PC-3 (cell line): Measurements from ENCODE around the gene MIPEP. TPM values are rescaled to one million over a fixed set of nuclear protein-coding genes. Genes with fewer than 3 reads are reported as not detected.
A peak's percentile ranks its signal among the peaks of the same experiment; 100 is the strongest.

Source experiments
- ATAC-seq: fragments of 200-7000 bp; cut with Tn5 transposase; 2 replicates; pipeline ENCODE4 v1.9.1; 2020; ENCODE audit warnings: mild to moderate bottlenecking, moderate library complexity
- BruUV-seq: library from RNA; stranded (reverse); fragments of 400-500 nt; replicated peaks from 2 replicates; lab custom pipeline; 2021; lab: Mats Ljungman, UMichigan
- CTCF ChIA-PET: fragments of 300-600 bp; sonication (Branson Sonifier 250); formaldehyde crosslinking; loops from one replicate; lab custom pipeline; 2022; ENCODE audit warnings: antibody characterized with exemption; lab: Charles Lee
- POLR2A ChIA-PET: fragments of 300-600 bp; sonication (Branson Sonifier 250); formaldehyde crosslinking; loops from one replicate; lab custom pipeline; 2022; ENCODE audit warnings: antibody characterized with exemption; ENCODE audit not compliant: unreplicated experiment; lab: Charles Lee
- DNase-seq: peaks from one replicate; pipeline ENCODE4 v3.0.0-alpha.2; 2015
- H2AFZ ChIP-seq: fragments of 300-600 bp; sonication (generic); 2 replicates; pipeline ENCODE4 v1.6.0; 2016; ENCODE audit warnings: antibody characterized with exemption, low read length
- H3F3A ChIP-seq: fragments of 300-600 bp; sonication (generic); one replicate; pipeline ENCODE4 v1.6.0; 2017; ENCODE audit warnings: antibody characterized with exemption, low read length, control low read depth, mild to moderate bottlenecking; ENCODE audit not compliant: unreplicated experiment
- H3K27ac ChIP-seq: fragments of 300-600 bp; sonication (generic); 2 replicates; pipeline ENCODE4 v1.5.1; 2016; ENCODE audit warnings: mild to moderate bottlenecking, low read length
- H3K27me3 ChIP-seq: fragments of 300-600 bp; sonication (generic); 2 replicates; pipeline ENCODE4 v1.6.1; 2016; ENCODE audit warnings: low read length, mixed read lengths
- H3K36me3 ChIP-seq: fragments of 300-600 bp; sonication (generic); 2 replicates; pipeline ENCODE4 v1.6.1; 2016; ENCODE audit warnings: low read depth, mixed run types, low read length, mixed read lengths
- H3K4me1 ChIP-seq: fragments of 300-600 bp; sonication (generic); 2 replicates; pipeline ENCODE4 v1.5.1; 2016; ENCODE audit warnings: low read length; ENCODE audit not compliant: insufficient read depth
- H3K4me2 ChIP-seq: fragments of 300-600 bp; sonication (generic); 2 replicates; pipeline ENCODE4 v1.6.0; 2016; ENCODE audit warnings: low read length
- H3K4me3 ChIP-seq: fragments of 300-600 bp; sonication (generic); 2 replicates; pipeline ENCODE4 v1.5.1; 2016; ENCODE audit warnings: mild to moderate bottlenecking, low read length, mixed read lengths
- H3K79me2 ChIP-seq: fragments of 300-600 bp; sonication (generic); 2 replicates; pipeline ENCODE4 v1.6.1; 2017; ENCODE audit warnings: low read length, mixed read lengths
- H3K9ac ChIP-seq: fragments of 300-600 bp; sonication (generic); 2 replicates; pipeline ENCODE4 v1.6.0; 2016; ENCODE audit warnings: mild to moderate bottlenecking, low read length
- H3K9me2 ChIP-seq: fragments of 300-600 bp; sonication (generic); replicated peaks from 2 replicates; pipeline ENCODE4 v1.6.1; 2016; ENCODE audit warnings: mixed run types, low read length, mixed read lengths
- H3K9me3 ChIP-seq: fragments of 300-600 bp; sonication (generic); 2 replicates; pipeline ENCODE4 v1.6.1; 2016; ENCODE audit warnings: low read length, mixed read lengths
- H4K20me1 ChIP-seq: fragments of 300-600 bp; sonication (generic); 2 replicates; pipeline ENCODE4 v1.6.1; 2016; ENCODE audit warnings: low read length, mixed read lengths
- CTCF ChIP-seq: fragments of 300-600 bp; sonication (generic); conservative IDR thresholded peaks from 2 replicates; pipeline ENCODE4 v1.5.1; 2017; ENCODE audit warnings: antibody characterized with exemption, low read depth, mild to moderate bottlenecking, low read length
- EZH2 ChIP-seq: fragments of 300-600 bp; sonication (generic); IDR thresholded peaks from one replicate; pipeline ENCODE4 v1.6.1; 2017; ENCODE audit warnings: antibody characterized with exemption, mild to moderate bottlenecking, low read length; ENCODE audit not compliant: unreplicated experiment
- EZH2phosphoT487 ChIP-seq: fragments of 300-600 bp; sonication (generic); IDR thresholded peaks from 2 replicates; pipeline ENCODE4 v1.6.1; 2018; ENCODE audit warnings: mild to moderate bottlenecking, antibody characterized with exemption, low read length, borderline replicate concordance
- intact Hi-C: fragments of 100-400 bp; cut with micrococcal nuclease; formaldehyde crosslinking; loops from 2 replicates; pipeline ENCODE4 v1.9.0; 2023
- total RNA-seq: library from RNA; depleted of rRNA; stranded (reverse); fragments of >200 nt; gene quantifications from 2 replicates; pipeline ENCODE4 v1.2.3, GENCODE V29; 2014

Gene MIPEP
- total RNA-seq, 1 experiment from 2014 or later: 30.5 TPM

- H3K4me2 ChIP-seq: no peak overlapping the region
- no peak for TF ChIP-seq EZH2
- no peak for TF ChIP-seq CTCF
- TF ChIP-seq EZH2phosphoT487: no peak
- no peak overlapping the region for H3K27ac ChIP-seq
- H3K4me3 ChIP-seq: no peak overlapping the region
- ChIA-PET POLR2A (no interaction called here), CTCF (no interaction called here)
- DNase-seq (no peak), ATAC-seq (no peak)
- no peak overlapping the region for H3K9ac ChIP-seq
- no peaks in the 10 kb centered on the region for H4K20me1 ChIP-seq
- intact Hi-C loops: no loop called here
- no TSS peak for BruUV-seq
- H3K79me2 ChIP-seq: no peaks in the 10 kb centered on the region
- no peaks in the 10 kb centered on the region for H3K36me3 ChIP-seq
- no peaks in the 10 kb centered on the region for H3K27me3 ChIP-seq
- H3K4me1 ChIP-seq: no peaks in the 10 kb centered on the region
- H3F3A ChIP-seq: no peaks in the 10 kb centered on the region
- no peak overlapping the region for H2AFZ ChIP-seq
- H3K9me3 ChIP-seq: no peaks in the 10 kb centered on the region
- H3K9me2 ChIP-seq: no peaks in the 10 kb centered on the region
These were observed 102.6 kb downstream of the MIPEP start for GRCh38 chr13:23786607-23787006.

GRCh38 chr13:23778879-23779278 lies 110.3 kb downstream of the MIPEP start:
- H3K9me2 ChIP-seq: no peaks in the 10 kb centered on the region
- no TSS peak for BruUV-seq
- TF ChIP-seq EZH2phosphoT487: no peak
- TF ChIP-seq EZH2: no peak
- no peaks in the 10 kb centered on the region for H3K36me3 ChIP-seq
- no peaks in the 10 kb centered on the region for H3K79me2 ChIP-seq
- ChIA-PET CTCF (no interaction called here), POLR2A (interaction anchor here (0.6 kb wide), 2 partner anchors 21 to 64 kb away, joined by 4 read pairs; no protein-coding TSS in a partner anchor)
- no peak overlapping the region for H3K27ac ChIP-seq
- no peak overlapping the region for H3K9ac ChIP-seq
- no peaks in the 10 kb centered on the region for H4K20me1 ChIP-seq
- H3K4me1 ChIP-seq: peaks cover 4% of the 10 kb centered on the region; the same call in 1 of the 2 replicates
- H3F3A ChIP-seq: no peaks in the 10 kb centered on the region
- ATAC-seq: no peak; the same call in 1 of the 2 replicates
- DNase-seq: peak; percentile 51
- H3K9me3 ChIP-seq: no peaks in the 10 kb centered on the region
- H3K4me3 ChIP-seq: no peak overlapping the region
- no peak overlapping the region for H3K4me2 ChIP-seq
- intact Hi-C loops: no loop called here
- no peak overlapping the region for H2AFZ ChIP-seq
- H3K27me3 ChIP-seq: no peaks in the 10 kb centered on the region

GRCh38 chr13:23778002-23778652 lies 111.1 kb downstream of the MIPEP start:
- no TSS peak for BruUV-seq
- Histone ChIP-seq H3K79me2 (no peaks in the 10 kb centered on the region), H4K20me1 (no peaks in the 10 kb centered on the region), H3K4me2 (no peak overlapping the region), H3K27ac (no peak overlapping the region), H3K9me3 (no peaks in the 10 kb centered on the region), H3F3A (no peaks in the 10 kb centered on the region), H3K9ac (no peak overlapping the region), H3K36me3 (no peaks in the 10 kb centered on the region), H2AFZ (no peak overlapping the region), H3K4me1 (peaks cover 4% of the 10 kb centered on the region; the same call in 1 of the 2 replicates), H3K4me3 (no peak overlapping the region), H3K9me2 (no peaks in the 10 kb centered on the region), H3K27me3 (no peaks in the 10 kb centered on the region)
- CTCF ChIA-PET: no interaction called here
- ATAC-seq (no peak), DNase-seq (no peak)
- POLR2A ChIA-PET: interaction anchor here (0.6 kb wide), 1 partner anchor 20 kb away, joined by 4 read pairs; no protein-coding TSS in a partner anchor
- no peak for TF ChIP-seq EZH2phosphoT487
- peak; percentile 19; the same call in 1 of the 2 replicates for TF ChIP-seq CTCF
- intact Hi-C loops: no loop called here
